ENCODE results near the gene IL1R1.
A peak's percentile ranks its signal among the peaks of the same experiment; 100 is the strongest.
"Not testable (repeated sequence)": the region's sequence is repeated elsewhere in the genome, so short reads cannot be mapped to it uniquely, and the experiment has no call there.

IL1R1 gene

GRCh38 chr2:102101849-102102635 is 40.5 kb upstream of the IL1R1 start:
- no peak overlapping the region for H3K9ac ChIP-seq
- no peaks in the 10 kb centered on the region for H3K27me3 ChIP-seq
- peaks cover 23% of the 10 kb centered on the region for H3K4me1 ChIP-seq
- peaks cover 4% of the 10 kb centered on the region; the same call in 1 of the 2 replicates for H3K9me3 ChIP-seq
- no peak overlapping the region for H3K4me2 ChIP-seq
- no peak overlapping the region for H3K4me3 ChIP-seq
- H3K36me3 ChIP-seq, result no peaks in the 10 kb centered on the region
- H3K27ac ChIP-seq, result no peak overlapping the region
- no peaks in the 10 kb centered on the region for H4K20me1 ChIP-seq
- TF ChIP-seq Cebpa-rat (IDR thresholded peaks at IDR 0.05), result no peak

- H4K20me1 ChIP-seq, H3K27ac ChIP-seq, H3K36me3 ChIP-seq, H3K9me3 ChIP-seq, H3K4me3 ChIP-seq, H3K27me3 ChIP-seq, H3K4me2 ChIP-seq, H3K9ac ChIP-seq: not testable (repeated sequence)
- H3K4me1 ChIP-seq, result peaks cover 23% of the 10 kb centered on the region
Observed at GRCh38 chr2:102102636-102102948, 40.0 kb upstream of the IL1R1 start.

- Histone ChIP-seq H3K4me2 (peak overlapping the region; percentile 81; the same call in 1 of the 2 replicates), H3K36me3 (no peaks in the 10 kb centered on the region), H3K9ac (no peak overlapping the region), H3K4me3 (no peak overlapping the region), H3K27ac (no peak overlapping the region), H3K27me3 (no peaks in the 10 kb centered on the region), H4K20me1 (no peaks in the 10 kb centered on the region), H3K4me1 (peaks cover 23% of the 10 kb centered on the region), H3K9me3 (peaks cover 4% of the 10 kb centered on the region; the same call in 1 of the 2 replicates)
- TF ChIP-seq Cebpa-rat (IDR thresholded peaks at IDR 0.05), result no peak
Observed at GRCh38 chr2:102103284-102103683, 39.3 kb upstream of the IL1R1 start.

GRCh38 chr2:102103992-102104871 is 38.3 kb upstream of the IL1R1 start:
- Histone ChIP-seq H3K9me3 (peaks cover 4% of the 10 kb centered on the region; the same call in 1 of the 2 replicates), H3K9ac (peak overlapping the region; percentile 32; the same call in 1 of the 2 replicates), H3K36me3 (no peaks in the 10 kb centered on the region), H3K4me3 (peak overlapping the region; percentile 38; the same call in 1 of the 2 replicates), H4K20me1 (no peaks in the 10 kb centered on the region), H3K27ac (peak overlapping the region; percentile 64; the same call in 1 of the 2 replicates), H3K27me3 (no peaks in the 10 kb centered on the region), H3K4me2 (peak overlapping the region; percentile 81), H3K4me1 (peaks cover 23% of the 10 kb centered on the region)
- no peak for TF ChIP-seq Cebpa-rat (IDR thresholded peaks at IDR 0.05)

- Histone ChIP-seq H3K9ac (no peak overlapping the region), H3K4me3 (no peak overlapping the region), H3K27me3 (no peaks in the 10 kb centered on the region), H3K9me3 (peaks cover 4% of the 10 kb centered on the region; the same call in 1 of the 2 replicates), H3K4me2 (no peak overlapping the region), H3K27ac (no peak overlapping the region), H3K36me3 (no peaks in the 10 kb centered on the region), H3K4me1 (peaks cover 23% of the 10 kb centered on the region), H4K20me1 (no peaks in the 10 kb centered on the region)
- TF ChIP-seq Cebpa-rat (IDR thresholded peaks at IDR 0.05), result no peak
Observed at GRCh38 chr2:102106133-102106556, 36.4 kb upstream of the IL1R1 start.

GRCh38 chr2:102106813-102107740 is 35.5 kb upstream of the IL1R1 start:
- peaks cover 23% of the 10 kb centered on the region for H3K4me1 ChIP-seq
- H3K36me3 ChIP-seq, H3K9ac ChIP-seq, H4K20me1 ChIP-seq, H3K27me3 ChIP-seq, H3K9me3 ChIP-seq, H3K4me3 ChIP-seq, H3K4me2 ChIP-seq, H3K27ac ChIP-seq: not testable (repeated sequence)

GRCh38 chr2:102107741-102108070 is 34.8 kb upstream of the IL1R1 start:
- H3K36me3 ChIP-seq, result no peaks in the 10 kb centered on the region
- no peak overlapping the region for H3K9ac ChIP-seq
- H3K4me3 ChIP-seq, result no peak overlapping the region
- H3K9me3 ChIP-seq, result peaks cover 2% of the 10 kb centered on the region; the same call in 1 of the 2 replicates
- no peaks in the 10 kb centered on the region for H4K20me1 ChIP-seq
- no peak overlapping the region for H3K4me2 ChIP-seq
- H3K27me3 ChIP-seq, result no peaks in the 10 kb centered on the region
- no peak for TF ChIP-seq Cebpa-rat (IDR thresholded peaks at IDR 0.05)
- peaks cover 23% of the 10 kb centered on the region for H3K4me1 ChIP-seq
- H3K27ac ChIP-seq, result no peak overlapping the region

GRCh38 chr2:102109016-102109415 is 33.5 kb upstream of the IL1R1 start:
- Histone ChIP-seq H4K20me1 (no peaks in the 10 kb centered on the region), H3K4me2 (no peak overlapping the region), H3K27ac (no peak overlapping the region), H3K4me3 (no peak overlapping the region), H3K36me3 (no peaks in the 10 kb centered on the region), H3K9ac (no peak overlapping the region), H3K27me3 (no peaks in the 10 kb centered on the region), H3K4me1 (peaks cover 15% of the 10 kb centered on the region), H3K9me3 (no peaks in the 10 kb centered on the region)
- no peak for TF ChIP-seq Cebpa-rat (IDR thresholded peaks at IDR 0.05)

- Histone ChIP-seq H3K9ac (no peak overlapping the region), H3K4me3 (no peak overlapping the region), H3K36me3 (no peaks in the 10 kb centered on the region), H3K4me2 (no peak overlapping the region), H3K27me3 (no peaks in the 10 kb centered on the region), H3K9me3 (no peaks in the 10 kb centered on the region), H3K4me1 (peaks cover 4% of the 10 kb centered on the region; the same call in 1 of the 2 replicates), H4K20me1 (no peaks in the 10 kb centered on the region), H3K27ac (no peak overlapping the region)
- no peak for TF ChIP-seq Cebpa-rat (IDR thresholded peaks at IDR 0.05)
Observed at GRCh38 chr2:102110171-102110570, 32.4 kb upstream of the IL1R1 start.

Measured in BLaER1 (cell line).